ENCODE measurements around the gene ZNF800.

The ZNF800 gene

DNA sequence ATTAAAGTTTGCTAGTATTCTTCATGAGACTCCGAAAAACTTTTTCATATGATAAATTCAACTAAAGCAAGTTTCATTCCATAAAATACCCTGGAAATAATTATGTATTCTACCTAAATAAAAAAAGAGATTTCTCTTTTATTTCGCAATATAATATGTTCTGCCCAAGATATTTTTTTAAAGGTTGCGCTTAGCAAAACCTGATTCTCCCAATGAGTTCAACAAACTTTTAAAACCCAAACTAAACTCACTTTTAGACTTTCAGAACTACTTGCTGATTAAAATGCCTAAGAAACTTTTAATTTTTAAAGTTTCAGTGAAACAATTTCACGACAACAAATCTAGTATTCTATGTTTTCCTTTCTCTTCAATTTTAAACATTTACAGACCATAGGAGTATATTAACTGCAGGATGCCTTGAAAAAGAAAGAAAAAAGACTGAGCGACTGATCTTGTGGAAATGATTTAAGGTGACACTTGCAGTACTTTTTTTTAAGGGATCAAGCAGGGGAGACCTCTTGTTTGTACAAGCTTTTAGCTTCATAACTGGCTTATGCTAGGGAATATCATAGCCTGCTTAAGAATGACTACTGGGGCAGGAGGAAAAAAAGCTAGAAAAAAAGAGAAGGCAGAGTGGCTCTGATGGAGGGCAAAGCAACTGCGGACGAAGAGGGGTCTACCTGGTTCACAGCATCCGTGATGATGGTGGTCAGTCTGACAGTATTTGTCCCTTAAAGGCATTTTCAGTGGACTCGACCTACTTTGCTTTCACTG, 1.5 kb downstream of the ZNF800 start:
- DNase-seq: no peak

DNA sequence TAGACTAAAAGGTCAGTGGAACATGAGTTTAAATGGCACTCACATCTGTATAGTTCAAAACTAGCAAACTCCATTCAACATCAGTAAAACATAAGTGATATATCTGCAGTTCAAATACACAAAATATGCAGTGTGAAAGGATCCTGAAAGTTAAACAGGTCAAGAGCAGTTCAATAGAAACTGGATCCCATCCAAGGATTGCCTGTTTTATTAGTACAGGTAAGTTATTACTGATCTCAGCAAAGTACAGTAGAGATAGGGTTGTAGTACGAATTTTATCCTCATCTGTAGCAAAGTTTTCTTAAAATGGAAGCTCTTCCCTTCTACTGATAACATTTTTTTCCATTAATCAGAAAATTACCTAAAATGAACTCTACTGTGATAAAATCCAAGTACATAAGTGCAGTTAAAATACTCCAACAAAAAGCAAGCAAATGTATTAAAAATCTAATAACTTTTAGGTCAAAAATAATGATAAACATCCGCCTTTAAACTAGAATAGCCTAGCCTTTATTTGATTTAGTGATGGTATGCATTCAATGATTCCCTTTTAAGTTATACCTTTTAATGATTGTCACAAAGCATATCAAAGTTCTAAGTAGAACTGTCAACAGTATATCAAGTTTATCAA, 2.2 kb downstream of the ZNF800 start:
- DNase-seq: no peak

DNA sequence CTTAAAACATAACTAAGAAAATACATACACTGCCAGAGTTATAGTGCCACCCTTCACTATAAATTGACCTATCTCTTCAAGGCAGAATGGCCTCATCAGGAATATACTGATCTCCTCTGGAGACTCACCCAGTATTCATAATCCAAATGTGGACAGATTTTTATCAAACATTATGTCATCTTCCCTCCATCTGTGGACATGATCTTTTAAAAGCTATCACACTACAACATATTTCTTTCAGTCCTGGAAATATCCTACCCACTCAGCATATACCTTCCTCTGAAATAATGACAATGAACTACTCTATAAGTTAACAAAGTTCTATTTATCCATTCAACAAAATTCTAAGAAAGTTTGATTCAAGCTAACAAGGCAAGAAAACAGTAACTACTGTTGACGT, 3.2 kb downstream of the ZNF800 start:
- no peak for DNase-seq

DNA sequence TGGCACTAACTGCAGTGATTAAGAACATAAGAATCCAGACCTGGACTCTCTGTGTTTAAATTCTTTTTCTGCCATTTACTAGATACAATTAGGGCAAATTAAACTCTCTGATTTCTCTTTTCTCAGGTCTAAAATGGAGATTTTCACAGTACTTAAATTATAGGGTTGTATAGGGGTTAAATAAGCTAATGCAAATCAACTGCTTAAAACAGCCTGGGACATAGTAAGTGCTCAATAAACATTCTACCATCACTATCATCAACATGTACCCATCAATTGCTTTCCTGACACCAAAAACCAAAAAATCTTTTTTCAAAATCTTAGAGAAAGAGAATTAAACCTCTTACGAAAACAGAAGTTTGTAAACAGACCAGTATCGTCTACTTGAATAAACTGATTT, 4.5 kb downstream of the ZNF800 start:
- no peak for DNase-seq

DNA sequence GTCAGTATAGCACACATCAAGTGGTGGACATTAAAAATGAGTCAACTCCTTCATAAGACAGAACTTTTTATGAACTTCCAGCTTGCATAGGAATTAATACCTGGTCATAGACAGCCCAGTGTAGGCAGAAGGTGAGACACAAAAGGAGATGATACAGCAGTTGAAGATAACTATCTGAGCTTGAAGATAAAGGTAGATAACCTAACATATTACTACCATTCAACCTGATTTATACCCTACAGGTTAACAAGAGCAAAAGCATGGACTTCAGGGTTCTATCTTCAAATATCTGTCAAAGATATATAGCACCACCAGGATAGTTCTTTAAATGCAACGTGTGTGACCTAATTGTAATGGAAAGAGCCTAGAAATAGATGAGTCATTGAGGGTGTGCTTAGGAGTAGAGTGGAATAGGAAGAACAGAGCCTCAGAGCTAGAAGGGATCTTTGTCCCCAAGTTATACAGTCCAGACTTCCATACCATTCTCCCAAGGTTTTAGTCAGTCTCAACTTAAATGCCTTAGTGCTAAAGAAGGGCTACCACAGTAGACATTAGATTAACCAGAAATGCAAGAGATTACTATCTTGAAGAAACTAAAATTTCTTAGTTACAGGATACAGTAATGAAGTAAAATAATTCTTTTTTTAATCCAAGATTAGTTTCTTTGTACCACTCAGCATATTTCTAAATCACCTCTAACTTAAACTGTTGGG, 9.2 kb downstream of the ZNF800 start:
- DNase-seq: no peak

DNA sequence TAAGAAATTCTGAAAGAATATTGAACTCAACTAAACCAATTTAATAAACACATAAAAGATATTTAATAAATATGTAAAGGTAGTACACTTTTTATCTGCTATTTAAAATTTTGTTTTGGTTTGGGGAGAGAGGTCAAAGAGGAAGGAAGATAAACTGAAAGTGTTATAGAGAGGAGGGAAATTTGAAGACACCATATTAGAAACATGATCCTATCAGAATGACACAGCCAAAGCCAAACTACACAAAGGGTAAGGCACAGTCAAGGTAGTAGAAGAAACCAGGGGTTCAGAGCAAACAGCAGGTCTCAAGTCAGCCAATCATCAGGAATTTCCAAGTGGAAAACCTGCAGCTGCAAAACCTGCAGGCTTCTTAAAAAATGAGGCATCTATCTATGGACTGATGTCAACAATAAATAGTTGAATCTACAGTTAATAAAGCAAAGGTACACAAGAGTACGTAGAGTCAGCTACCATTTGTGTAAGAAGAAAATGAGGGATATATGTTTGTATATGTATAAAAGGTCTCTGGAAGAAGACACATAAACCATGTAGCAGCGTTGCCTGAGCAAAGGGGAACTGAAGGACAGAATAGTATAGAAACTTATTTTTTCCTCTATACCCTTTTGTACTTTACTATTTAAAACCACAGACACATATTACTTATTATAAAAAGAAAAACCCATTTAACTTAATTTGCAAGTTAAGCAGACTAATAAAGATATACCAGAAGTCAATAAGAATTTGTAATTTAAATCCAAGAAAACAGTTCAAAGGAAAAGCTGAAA, 10.0 kb downstream of the ZNF800 start:
- DNase-seq: no peak

DNA sequence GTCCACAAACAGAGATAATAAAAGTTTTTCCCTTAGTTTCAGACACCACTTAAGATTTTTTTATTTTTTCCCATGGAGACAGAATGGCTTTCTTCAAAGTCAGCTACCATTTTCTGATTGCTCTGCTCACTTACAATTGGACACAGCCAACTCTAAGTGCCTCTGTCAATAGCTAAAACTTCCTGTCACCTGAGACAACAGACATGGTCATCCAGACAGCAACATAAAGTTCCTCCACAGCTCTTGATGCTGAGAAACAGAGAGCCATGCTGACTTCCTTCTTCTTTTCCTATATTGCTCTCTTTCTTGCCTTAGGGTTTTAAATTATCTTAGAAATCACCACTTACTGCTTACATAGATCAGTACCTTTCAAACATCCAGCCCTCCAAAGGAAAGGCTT, 12.0 kb downstream of the ZNF800 start:
- no peak for DNase-seq

DNA sequence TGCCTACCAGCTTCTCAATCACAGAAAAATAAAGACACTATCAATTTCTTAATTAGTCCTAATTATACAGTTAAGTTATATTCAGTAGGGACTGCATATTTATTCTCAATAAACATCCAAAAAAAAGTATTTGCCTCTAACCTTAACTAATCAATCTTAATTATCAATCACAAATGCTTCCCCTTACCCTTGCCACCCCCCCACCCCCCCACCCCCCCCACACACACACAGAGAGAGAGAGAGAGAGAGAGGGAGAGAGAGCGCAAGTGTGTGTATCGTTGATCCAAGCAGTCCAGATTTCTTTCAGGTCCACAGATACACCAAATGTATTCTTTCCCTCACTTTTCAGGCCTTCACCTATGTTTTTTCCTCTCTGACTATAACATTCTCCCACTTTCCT, 12.9 kb downstream of the ZNF800 start:
- no peak for DNase-seq

DNA sequence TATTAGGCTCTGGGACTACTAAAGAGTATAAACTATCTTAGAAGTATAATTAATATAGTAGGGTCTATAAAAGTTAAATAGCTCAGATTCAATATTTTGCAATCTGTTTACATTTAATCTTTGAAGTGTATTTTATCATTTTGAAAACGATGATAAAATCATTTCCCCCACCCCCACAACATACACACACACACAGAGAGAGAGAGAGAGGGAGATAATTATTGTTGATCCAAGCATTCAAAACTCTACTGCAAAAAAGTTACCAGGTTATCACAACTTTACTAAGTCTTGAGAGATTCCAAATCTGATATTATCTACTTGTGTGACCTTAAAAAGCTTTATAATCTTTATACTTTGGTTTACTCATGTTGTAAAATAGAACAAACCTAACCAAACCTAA, 14.0 kb downstream of the ZNF800 start:
- DNase-seq: no peak

DNA sequence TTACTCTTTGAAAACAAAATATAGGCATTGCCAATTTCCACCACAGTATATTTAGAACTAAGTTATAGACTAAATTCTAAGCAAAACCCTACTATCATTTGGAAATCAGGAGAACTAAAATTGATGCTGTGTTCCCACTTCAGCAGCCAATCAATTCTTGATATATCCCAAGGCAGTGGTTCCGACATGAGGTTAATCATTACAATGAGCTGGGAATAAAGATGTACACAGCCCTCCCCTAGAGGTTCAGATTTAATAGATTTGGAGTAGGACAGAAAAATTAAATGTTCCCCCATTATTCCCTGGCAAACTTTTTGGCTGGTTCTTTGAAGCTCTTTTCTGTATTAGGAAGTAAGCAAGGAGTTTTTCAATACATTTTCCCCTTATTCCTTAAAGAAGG, 15.1 kb downstream of the ZNF800 start:
- no peak for DNase-seq

DNA sequence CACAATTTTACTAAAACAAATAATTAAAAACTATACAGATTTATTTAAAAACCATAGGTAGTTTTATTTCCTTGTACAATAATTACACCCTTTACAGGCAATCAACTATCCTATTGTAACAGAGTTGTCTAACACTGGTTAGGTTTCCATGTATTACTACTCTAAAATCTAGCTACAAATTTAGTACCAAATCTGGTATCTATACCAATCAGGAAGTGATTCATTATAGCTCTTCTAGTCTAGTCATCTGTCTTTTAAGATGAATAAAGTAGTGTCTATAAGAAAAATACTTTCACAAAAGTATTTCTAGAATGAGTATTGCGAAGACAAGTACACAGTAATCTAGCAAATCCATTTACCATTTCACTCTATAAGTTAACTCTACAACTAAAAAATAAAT, 16.9 kb downstream of the ZNF800 start:
- no peak for DNase-seq

DNA sequence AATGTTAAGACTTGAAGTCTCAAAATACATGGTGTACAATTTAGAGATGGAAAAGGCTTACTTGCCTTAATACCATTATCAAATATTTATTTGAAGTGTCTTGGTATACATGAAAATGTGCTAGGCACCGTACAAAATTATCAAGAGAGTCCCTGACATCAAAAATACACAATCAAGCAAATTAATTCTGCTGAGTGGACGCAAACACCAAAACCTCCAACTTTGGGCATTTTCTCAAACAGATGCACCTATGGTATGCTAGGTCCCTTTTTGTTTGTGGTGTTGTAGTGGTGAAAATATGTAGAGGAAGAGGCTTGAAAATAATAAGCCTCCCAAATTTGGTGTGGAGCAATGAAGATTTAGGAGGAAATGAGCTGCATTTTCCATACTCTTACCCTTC, 24.8 kb downstream of the ZNF800 start:
- no peak for DNase-seq

DNA sequence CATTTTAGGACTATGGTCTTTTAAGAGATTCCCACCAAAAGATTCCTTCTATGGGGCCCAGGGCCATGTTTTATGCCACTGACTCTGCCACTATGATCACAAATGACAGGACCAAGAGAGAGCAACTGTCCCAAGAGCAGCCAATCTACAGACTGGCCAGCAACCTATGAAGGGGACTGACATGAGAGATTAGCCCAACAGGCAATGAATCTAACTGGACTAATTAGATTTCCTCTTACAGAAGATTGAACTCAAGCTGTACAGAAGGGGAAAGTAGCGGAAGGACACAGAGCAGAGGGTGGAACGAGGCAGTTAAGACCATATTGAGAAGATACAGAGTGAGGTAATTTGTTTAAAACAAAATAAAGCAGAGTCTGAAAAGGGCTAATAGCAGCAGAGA, 25.8 kb downstream of the ZNF800 start:
- no peak for DNase-seq

DNA sequence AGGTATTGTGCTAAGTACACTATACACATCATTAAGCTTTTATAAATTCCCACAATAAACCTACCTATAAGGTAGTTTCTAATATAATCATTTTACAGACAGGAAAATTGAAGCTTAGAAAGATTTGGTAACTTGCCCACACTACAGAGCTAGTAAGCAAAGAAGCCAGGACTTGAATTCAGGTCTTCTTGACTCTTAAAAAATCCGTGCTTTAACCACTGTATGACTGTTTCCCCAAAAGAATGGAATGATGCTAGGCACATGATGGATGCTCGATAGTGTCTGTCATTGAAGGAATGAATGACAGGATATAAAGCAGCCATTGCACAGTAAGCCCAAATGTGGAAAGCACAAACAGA, 26.6 kb downstream of the ZNF800 start:
- no peak for DNase-seq

DNA sequence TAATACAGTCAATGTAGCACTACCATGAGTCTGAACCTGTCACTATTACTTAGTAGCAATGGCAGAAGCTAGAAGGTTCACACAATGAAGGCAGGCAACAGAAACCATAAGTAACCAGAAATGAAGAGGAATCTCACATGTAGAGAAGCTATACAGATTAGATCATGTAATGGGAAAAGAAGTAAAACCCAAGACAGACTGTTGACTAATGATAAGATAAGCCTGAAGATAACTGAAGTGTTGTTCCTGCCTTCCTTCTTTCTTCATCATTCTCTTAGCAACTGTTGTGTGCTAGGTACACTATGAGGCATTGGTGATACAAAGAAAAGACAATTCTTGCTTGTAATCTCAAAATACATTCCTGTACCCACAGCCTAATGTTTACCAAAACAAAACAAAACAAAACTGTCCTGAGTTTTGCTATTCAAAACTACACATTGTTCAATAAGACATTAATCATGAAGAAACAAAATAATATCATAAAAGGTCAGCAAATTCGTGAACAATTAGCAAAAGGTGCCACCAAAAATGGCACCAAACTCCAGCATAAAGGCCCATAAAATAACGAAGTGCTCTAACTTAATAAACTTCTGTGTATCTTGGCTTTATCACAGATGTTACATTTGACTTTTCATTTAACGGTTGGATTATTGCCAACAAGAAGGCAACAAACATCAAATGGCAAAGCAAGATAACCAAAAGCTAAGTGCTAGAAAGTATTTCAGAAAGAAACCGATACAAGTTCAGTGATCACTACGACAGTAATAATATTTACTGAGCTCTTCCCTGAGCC, 27.1 kb downstream of the ZNF800 start:
- no peak for DNase-seq

DNA sequence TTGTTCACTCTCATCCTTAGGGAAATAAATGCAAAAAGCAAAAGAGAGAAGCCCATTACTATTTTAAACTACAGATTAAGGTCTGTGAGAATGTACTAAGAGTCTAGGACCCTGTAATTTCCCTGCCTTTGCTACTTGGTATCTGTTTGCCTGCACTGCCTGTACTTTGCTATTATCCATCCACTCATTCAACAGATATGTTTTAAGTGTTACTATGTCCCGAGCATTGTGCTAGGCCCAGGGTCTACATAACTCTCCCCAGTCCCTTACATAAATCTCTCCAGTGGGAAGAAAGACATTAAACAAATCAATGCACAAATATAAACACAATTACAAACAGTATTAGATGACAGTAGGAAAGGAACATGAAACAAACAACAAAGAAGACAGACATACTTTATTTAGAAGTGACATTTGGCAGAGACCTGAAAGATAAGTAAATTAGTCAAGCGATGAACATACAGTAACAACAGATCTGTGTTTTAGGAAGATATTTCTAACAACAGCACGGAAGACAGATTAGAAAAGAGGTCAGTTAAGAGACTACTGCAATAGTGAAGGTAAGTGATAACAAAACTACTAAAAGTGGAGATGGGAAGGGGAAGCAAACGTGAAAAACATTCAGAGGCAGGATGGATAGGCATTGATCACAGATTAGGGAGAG, 30.0 kb downstream of the ZNF800 start:
- no peak for DNase-seq

DNA sequence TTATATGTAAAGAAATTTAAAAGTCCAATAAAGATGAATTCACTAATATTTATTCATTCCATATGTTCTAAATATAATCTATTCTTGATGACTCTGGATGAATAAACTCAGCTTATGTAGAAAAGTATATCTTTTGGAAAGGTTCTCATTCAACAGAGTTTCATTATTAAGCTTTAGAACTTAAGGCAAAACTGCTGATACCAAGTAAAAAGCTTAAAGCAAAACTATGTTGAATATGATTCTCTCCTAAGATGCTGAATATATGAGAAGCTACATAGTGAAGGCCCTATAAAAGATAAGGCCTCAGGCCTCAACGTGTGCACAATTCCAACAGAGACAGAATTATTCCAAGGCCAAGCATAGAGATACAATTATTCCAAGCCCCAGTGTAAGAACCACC, 30.8 kb downstream of the ZNF800 start:
- no peak for DNase-seq

DNA sequence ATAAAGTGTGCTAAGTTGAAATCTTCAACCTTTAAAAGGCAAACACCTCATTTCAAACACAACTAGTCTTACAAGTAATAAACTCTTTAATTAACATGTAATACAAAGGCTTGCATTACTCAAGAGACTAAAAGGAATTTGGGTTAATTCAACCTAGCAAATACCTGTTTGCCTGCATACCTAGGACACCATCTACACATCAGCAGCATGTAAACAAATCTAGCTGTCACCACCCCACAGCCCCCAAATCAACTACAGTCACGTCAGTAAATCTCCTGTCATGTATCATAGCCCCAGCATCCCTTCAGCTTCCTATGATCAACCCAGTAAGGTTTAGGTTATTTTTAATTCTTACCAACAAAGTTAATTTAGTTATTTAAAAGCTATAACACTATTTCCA, 33.5 kb downstream of the ZNF800 start:
- DNase-seq: no peak

DNA sequence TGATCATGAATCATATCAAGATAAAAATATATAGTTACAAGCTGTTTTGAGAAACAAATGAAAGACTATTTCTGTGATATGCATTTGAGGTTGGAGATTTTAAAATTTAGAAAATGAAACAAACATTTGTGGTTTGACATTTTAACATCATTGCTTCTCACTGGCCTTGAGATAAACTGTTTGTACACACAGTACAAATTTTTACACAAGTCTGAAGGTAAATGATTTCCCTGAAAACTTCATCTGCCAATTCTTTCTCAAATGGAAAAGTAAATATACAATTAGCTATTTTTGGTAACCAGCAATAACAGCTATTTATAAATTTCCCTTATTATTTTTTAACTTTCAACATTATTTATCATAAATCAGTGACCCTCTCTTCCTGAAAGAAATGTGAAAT, 38.6 kb downstream of the ZNF800 start:
- DNase-seq: no peak

DNA sequence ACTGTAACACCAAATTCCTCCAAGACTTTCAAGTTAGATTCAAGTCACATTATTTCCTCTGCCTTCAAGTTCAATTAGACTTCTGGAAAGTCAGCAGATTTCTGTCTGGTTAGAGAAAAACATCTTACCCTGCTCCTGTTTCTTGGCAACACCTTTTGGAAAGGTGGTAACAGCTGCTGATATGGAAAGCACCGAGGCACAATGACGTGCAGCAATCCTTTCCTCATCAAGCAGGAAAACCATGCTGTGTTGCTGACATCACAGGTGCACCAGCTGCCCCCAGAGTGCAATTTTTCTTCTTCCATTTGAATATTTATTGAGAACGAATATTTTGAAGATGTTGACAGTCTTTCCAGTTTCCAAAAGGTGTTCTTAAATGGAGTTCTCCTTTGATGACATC, 41.9 kb downstream of the ZNF800 start:
- DNase-seq: no peak

DNA sequence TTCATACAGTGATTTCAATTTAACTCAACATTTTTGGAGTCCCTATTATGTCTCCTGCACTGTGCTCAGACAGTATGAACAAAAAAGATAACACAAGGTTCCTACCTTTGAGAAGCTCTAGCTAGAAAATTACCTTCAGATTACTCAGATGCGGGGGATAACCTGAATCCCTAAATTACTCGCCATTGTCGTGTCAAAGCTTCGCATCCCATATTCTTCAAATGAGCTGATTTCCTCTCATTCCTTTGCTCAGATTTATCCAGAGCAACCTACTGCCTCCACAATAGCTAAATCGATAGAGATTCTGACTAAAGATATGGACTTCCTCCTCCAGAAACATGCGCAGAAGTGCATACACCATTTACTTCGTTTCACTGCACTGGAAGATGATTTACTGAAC, 42.6 kb downstream of the ZNF800 start:
- DNase-seq: no peak

DNA sequence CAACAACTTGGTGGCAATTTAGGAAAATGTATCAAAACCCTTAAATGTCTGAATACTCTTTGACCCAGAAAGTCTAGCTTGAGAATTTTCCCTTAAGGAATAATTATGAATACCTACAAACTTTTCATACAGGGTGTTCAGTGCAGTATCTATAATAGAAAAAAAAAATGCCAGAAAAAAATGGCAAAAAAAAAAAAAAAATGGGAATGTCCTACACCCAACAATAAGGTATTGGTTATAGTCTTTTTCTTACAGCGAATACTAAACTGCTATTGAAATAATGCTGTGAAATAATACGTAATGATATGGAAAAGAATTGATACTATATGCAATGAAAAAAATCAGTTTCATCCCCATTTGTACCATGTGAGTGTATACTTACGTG, 44.3 kb downstream of the ZNF800 start:
- no peak for DNase-seq

All from SIG-M5 (cell line).